SK-N-SH (cell line): Measurements from ENCODE around the gene BBLN. TPM values are rescaled to one million over a fixed set of nuclear protein-coding genes. Genes with fewer than 3 reads are reported as not detected.

Experiments used
- CTCF ChIA-PET: fragments of 300-600, 350-600 bp; formaldehyde crosslinking; extraction: SDS; loops from one replicate; lab custom pipeline; 2021; lab: Yijun Ruan, JAX
- POLR2A ChIA-PET: fragments of 350-600 bp; sonication (Branson Sonifier 250); formaldehyde crosslinking; extraction: SDS; loops from one replicate; lab custom pipeline; 2020; ENCODE audit warnings: antibody characterized with exemption, inconsistent platforms; lab: Yijun Ruan, JAX
- DNase-seq: peaks from one replicate; pipeline ENCODE4 v3.0.0; 2012
- H2AFZ ChIP-seq: fragments of 200-600 bp; sonication (generic); 2 replicates; pipeline ENCODE4 v1.8.1; 2016; ENCODE audit warnings: antibody characterized with exemption, mild to moderate bottlenecking, low read depth
- H3F3A ChIP-seq: fragments of 200-600 bp; sonication (generic); replicated peaks from 2 replicates; pipeline ENCODE3; 2016; ENCODE audit warnings: antibody characterized with exemption, mild to moderate bottlenecking; ENCODE audit not compliant: insufficient read depth
- H3K27ac ChIP-seq, 2 experiments: fragments of 200-500 bp in 1 of 2; fragments of 200-600 bp in 1 of 2; sonication (Bioruptor generic) in 1 of 2; sonication (generic), shearing (Covaris generic) in 1 of 2; 2 replicates each; pipeline versions ENCODE4 v1.5.1 to v1.6.1; 2014 to 2016; ENCODE audit warnings: low read depth in 2 of 2, inconsistent platforms in 1 of 2, low read length in 1 of 2, mild to moderate bottlenecking in 1 of 2, mixed read lengths in 1 of 2
- H3K27me3 ChIP-seq: fragments of 200-600 bp; sonication (generic), shearing (Covaris generic); 2 replicates; pipeline ENCODE4 v1.6.1; 2016; ENCODE audit warnings: mixed run types; ENCODE audit not compliant: insufficient read depth
- H3K36me3 ChIP-seq, 2 experiments: fragments of 200-500 bp in 1 of 2; fragments of 200-600 bp in 1 of 2; sonication (Bioruptor generic) in 1 of 2; sonication (generic) in 1 of 2; replicated peaks in 1 of 2; 2 replicates each; pipeline versions ENCODE3 to v1.5.1; 2014 to 2016; ENCODE audit warnings: low read length in 1 of 2, mild to moderate bottlenecking in 1 of 2; ENCODE audit not compliant: insufficient read depth in 2 of 2, control insufficient read depth in 1 of 2
- H3K4me1 ChIP-seq, 2 experiments: fragments of 200-500 bp in 1 of 2; fragments of 200-600 bp in 1 of 2; sonication (Bioruptor generic) in 1 of 2; sonication (generic), shearing (Covaris generic) in 1 of 2; 2 replicates each; pipeline versions ENCODE4 v1.5.1 to v1.6.1; 2014 to 2016; ENCODE audit warnings: low read depth in 1 of 2, low read length in 1 of 2, mixed run types in 1 of 2; ENCODE audit not compliant: insufficient read depth in 2 of 2, control insufficient read depth in 1 of 2
- H3K4me2 ChIP-seq: fragments of 200-600 bp; sonication (generic), shearing (Covaris generic); 2 replicates; pipeline ENCODE4 v1.6.1; 2017; ENCODE audit warnings: mixed run types
- H3K4me3 ChIP-seq, 2 experiments: fragments of 200-500 bp in 1 of 2; fragments of 200-600 bp in 1 of 2; sonication (Bioruptor generic) in 1 of 2; sonication (generic), shearing (Covaris generic) in 1 of 2; 2 replicates each; pipeline versions ENCODE4 v1.5.1 to v1.8.1; 2014 to 2016; ENCODE audit warnings: low read depth in 2 of 2, inconsistent platforms in 1 of 2, low read length in 1 of 2, mild to moderate bottlenecking in 1 of 2, mixed read lengths in 1 of 2, moderate library complexity in 1 of 2
- H3K79me2 ChIP-seq: fragments of 200-600 bp; sonication (generic); 2 replicates; pipeline ENCODE4 v1.8.1; 2017; ENCODE audit warnings: mild to moderate bottlenecking; ENCODE audit not compliant: insufficient read depth
- H3K9ac ChIP-seq: fragments of 200-600 bp; sonication (generic); 2 replicates; pipeline ENCODE4 v1.6.1; 2017; ENCODE audit warnings: mixed run types
- H3K9me2 ChIP-seq: fragments of 200-600 bp; sonication (generic); 2 replicates; pipeline ENCODE4 v1.6.1; 2017; ENCODE audit warnings: mixed run types
- H3K9me3 ChIP-seq: fragments of 200-600 bp; sonication (generic); 2 replicates; pipeline ENCODE4 v1.6.1; 2017; ENCODE audit warnings: mixed run types, mild to moderate bottlenecking, moderate library complexity
- H4K20me1 ChIP-seq: fragments of 200-600 bp; sonication (generic); 2 replicates; pipeline ENCODE4 v1.6.1; 2017; ENCODE audit warnings: mild to moderate bottlenecking, mixed run types; ENCODE audit not compliant: insufficient read depth
- CHD2 ChIP-seq: fragments of 150-350 bp; IDR thresholded peaks from 2 replicates; pipeline ENCODE4 v1.6.1; 2018; ENCODE audit warnings: low read length; ENCODE audit not compliant: partially characterized antibody
- CTCF ChIP-seq: fragments of 200-600 bp; sonication (generic); IDR thresholded peaks from 2 replicates; pipeline ENCODE4 v1.6.1; 2017; ENCODE audit warnings: antibody characterized with exemption, mild to moderate bottlenecking, moderate library complexity
- ELF1 ChIP-seq: IDR thresholded peaks from 2 replicates; pipeline ENCODE4 v1.4.0; 2012
- FOXM1 ChIP-seq: IDR thresholded peaks from 2 replicates; pipeline ENCODE4 v1.4.0; 2012; ENCODE audit warnings: low read depth, mild to moderate bottlenecking
- GATA2 ChIP-seq: sonication (generic); formaldehyde crosslinking; IDR thresholded peaks from 2 replicates; pipeline ENCODE4 v1.5.0; 2020; ENCODE audit warnings: mild to moderate bottlenecking, missing genetic modification reagents
- JUND ChIP-seq: IDR thresholded peaks from 2 replicates; pipeline ENCODE4 v1.4.0; 2012
- NFIC ChIP-seq: IDR thresholded peaks from 2 replicates; pipeline ENCODE4 v1.4.0; 2012; ENCODE audit warnings: borderline replicate concordance
- RCOR1 ChIP-seq: fragments of 150-350 bp; IDR thresholded peaks from 2 replicates; pipeline ENCODE4 v1.6.1; 2017; ENCODE audit warnings: antibody characterized with exemption, low read length
- SIN3A ChIP-seq: IDR thresholded peaks from 2 replicates; pipeline ENCODE4 v1.6.1; 2012; ENCODE audit warnings: low read depth, mild to moderate bottlenecking, low read length, moderate library complexity, borderline replicate concordance
- SMC3 ChIP-seq: IDR thresholded peaks from 2 replicates; pipeline ENCODE4 v1.6.1; 2012; ENCODE audit warnings: low read depth, low read length, improper control_type of control experiment
- TAF1 ChIP-seq: IDR thresholded peaks from 2 replicates; pipeline ENCODE4 v1.6.1; 2012; ENCODE audit warnings: low read depth, mild to moderate bottlenecking, low read length, moderate library complexity, borderline replicate concordance
- USF2 ChIP-seq: fragments of 150-350 bp; IDR thresholded peaks from 2 replicates; pipeline ENCODE4 v1.6.1; 2017; ENCODE audit warnings: antibody characterized with exemption, low read length, low read depth, borderline replicate concordance
- WGBS: methylation state at CpG from one replicate; pipeline ENCODE4 v1.1.6; 2017; ENCODE audit warnings: low lambda C conversion rate; 5-methylcytosine and 5-hydroxymethylcytosine counted together
- polyA plus RNA-seq, 3 experiments: library from polyadenylated mRNA; depleted of rRNA; stranded (reverse); fragments of >200 nt; gene quantifications; 2 replicates each; pipeline ENCODE4 v1.2.3, GENCODE V29; 2012

Gene BBLN
- polyA plus RNA-seq, 1 of the 3 experiments (the other 2 are of a cell fraction), result 109 TPM

- Histone ChIP-seq H3F3A (peaks cover 3% of the 10 kb centered on the region), H3K4me3 (no peak overlapping the region), H4K20me1 (no peaks in the 10 kb centered on the region), H3K27me3 (no peaks in the 10 kb centered on the region), H3K4me2 (no peak overlapping the region), H3K27ac (no peak overlapping the region), H3K9ac (no peak overlapping the region), H3K4me1 (peaks cover 3 to 4% of the 10 kb centered on the region in 2 experiments; a peak in 1 of 4 replicates), H3K9me2 (no peaks in the 10 kb centered on the region), H3K9me3 (no peaks in the 10 kb centered on the region), H2AFZ (no peak overlapping the region), H3K36me3 (peaks cover 0 to 4% of the 10 kb centered on the region in 2 experiments), H3K79me2 (no peaks in the 10 kb centered on the region)
- ChIA-PET POLR2A (no interaction called here), CTCF (interaction anchor here (0.8 to 6.5 kb wide), 6 partner anchors 12 to 172 kb away, joined by 4 to 246 read pairs (median 39); partner anchors contain the start of genes EEIG1 and PTGES2)
- no peak for DNase-seq
- TF ChIP-seq CTCF (no peak), SIN3A (no peak), USF2 (no peak)
- WGBS, result 94% methylated on average over 15 of the region's 26 CpGs
Observed at GRCh38 chr9:128115187-128116103, 44.6 kb upstream of the BBLN start.

- Histone ChIP-seq H3K9ac (no peak overlapping the region), H2AFZ (no peak overlapping the region), H3K4me3 (no peak overlapping the region), H3K79me2 (no peaks in the 10 kb centered on the region), H3K9me2 (no peaks in the 10 kb centered on the region), H3F3A (no peaks in the 10 kb centered on the region), H4K20me1 (no peaks in the 10 kb centered on the region), H3K27ac (no peak overlapping the region), H3K4me2 (no peak overlapping the region), H3K36me3 (peaks cover 0 to 5% of the 10 kb centered on the region in 2 experiments), H3K27me3 (no peaks in the 10 kb centered on the region), H3K9me3 (no peaks in the 10 kb centered on the region), H3K4me1 (peaks cover 4 to 7% of the 10 kb centered on the region in 2 experiments; a peak in 1 of 4 replicates)
- DNase-seq, result no peak
- no peak for TF ChIP-seq JUND
- TF ChIP-seq CHD2, result no peak
- TF ChIP-seq TAF1, result no peak
- no peak for TF ChIP-seq FOXM1
- TF ChIP-seq GATA2 (CRISPR knock-in tag), result no peak
- no peak for TF ChIP-seq RCOR1
- TF ChIP-seq SMC3, result no peak
- no peak for TF ChIP-seq ELF1
- TF ChIP-seq NFIC, result no peak
- CTCF ChIA-PET, result interaction anchor here (0.6 to 6.5 kb wide), 14 partner anchors 11 to 231 kb away, joined by 3 to 246 read pairs (median 10); partner anchors contain the start of genes EEIG1 and PTGES2
- WGBS, result 95% methylated on average over 9 of the region's 16 CpGs
- POLR2A ChIA-PET, result no interaction called here
Observed at GRCh38 chr9:128116104-128117083, 43.7 kb upstream of the BBLN start.
